Measurements from ENCODE around the gene ADARB1. TPM values are rescaled to one million over a fixed set of nuclear protein-coding genes. Genes with fewer than 3 reads are reported as not detected.
A peak's percentile ranks its signal among the peaks of the same experiment; 100 is the strongest.

ADARB1 gene
- total and polyA plus RNA-seq, 12 donors = 7.2 to 21.6 (median 16.1) TPM

DNA sequence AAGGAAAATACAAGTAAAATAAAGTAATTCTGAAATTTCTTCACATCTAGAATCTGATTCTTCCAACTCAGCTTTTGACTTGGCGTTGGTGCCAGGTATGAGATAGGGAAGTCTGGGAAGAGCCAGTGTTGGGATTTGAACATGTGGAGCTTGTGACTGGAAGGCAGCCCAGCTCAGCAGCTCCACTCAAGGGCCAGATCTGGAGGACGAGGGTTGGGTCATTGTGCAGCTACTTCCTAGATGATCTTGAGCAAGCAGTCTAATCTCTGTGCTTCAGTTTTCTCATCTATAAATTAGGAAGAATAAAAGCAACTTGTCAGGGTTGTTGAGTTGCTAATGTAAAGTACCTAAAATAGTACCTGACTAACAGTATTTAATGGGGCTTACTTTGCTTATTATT lies 5.0 kb downstream of the ADARB1 start:
- H3K27me3 ChIP-seq = no peaks in the 10 kb centered on the region
- H3K4me3 ChIP-seq = no peak overlapping the region
- no peak for TF ChIP-seq POLR2A (IDR thresholded peaks at IDR 0.05)
- TF ChIP-seq, protein P1, sequence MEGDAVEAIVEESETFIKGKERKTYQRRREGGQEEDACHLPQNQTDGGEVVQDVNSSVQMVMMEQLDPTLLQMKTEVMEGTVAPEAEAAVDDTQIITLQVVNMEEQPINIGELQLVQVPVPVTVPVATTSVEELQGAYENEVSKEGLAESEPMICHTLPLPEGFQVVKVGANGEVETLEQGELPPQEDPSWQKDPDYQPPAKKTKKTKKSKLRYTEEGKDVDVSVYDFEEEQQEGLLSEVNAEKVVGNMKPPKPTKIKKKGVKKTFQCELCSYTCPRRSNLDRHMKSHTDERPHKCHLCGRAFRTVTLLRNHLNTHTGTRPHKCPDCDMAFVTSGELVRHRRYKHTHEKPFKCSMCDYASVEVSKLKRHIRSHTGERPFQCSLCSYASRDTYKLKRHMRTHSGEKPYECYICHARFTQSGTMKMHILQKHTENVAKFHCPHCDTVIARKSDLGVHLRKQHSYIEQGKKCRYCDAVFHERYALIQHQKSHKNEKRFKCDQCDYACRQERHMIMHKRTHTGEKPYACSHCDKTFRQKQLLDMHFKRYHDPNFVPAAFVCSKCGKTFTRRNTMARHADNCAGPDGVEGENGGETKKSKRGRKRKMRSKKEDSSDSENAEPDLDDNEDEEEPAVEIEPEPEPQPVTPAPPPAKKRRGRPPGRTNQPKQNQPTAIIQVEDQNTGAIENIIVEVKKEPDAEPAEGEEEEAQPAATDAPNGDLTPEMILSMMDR (IDR thresholded peaks at IDR 0.05) = no peak
- H3K4me1 ChIP-seq (replicated peaks in 1 of 2) = peaks cover 0 to 9% of the 10 kb centered on the region in 2 donors
- H3K9me3 ChIP-seq (replicated peaks in 1 of 3) = no peaks in the 10 kb centered on the region
- no peak for DNase-seq
- no peak overlapping the region for H3K27ac ChIP-seq
- no peaks in the 10 kb centered on the region for H3K36me3 ChIP-seq (replicated peaks in 1 of 2)
- intact Hi-C loops (cut with DNase I) = loop anchor here in 1 of 2 donors (10.0 kb wide), 1 partner anchor 65 kb away; no protein-coding TSS in a partner anchor
- 62 to 76% (median 66%) methylated on average over 2 of the region's 2 CpGs for WGBS, 4 donors

DNA sequence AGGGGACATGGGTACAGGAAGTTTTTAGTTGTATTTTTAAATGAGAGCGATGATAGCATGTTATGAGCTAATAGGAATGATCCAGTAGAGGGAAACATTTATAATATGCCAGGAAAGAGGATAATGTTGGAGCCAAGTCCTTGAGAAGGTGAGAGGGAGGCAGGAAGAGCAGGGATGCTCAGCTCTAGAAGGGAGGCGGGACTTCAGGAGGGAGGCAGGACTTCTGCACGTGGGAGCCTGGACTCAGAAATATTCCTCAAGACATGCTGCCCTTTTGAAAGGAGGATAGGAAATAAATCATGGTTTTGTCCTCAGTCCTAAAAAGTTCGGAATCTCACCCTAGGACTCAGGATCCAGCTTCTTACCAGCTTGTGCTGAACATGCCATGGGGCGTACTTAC lies 5.9 kb downstream of the ADARB1 start:
- no peak for TF ChIP-seq POLR2A (IDR thresholded peaks at IDR 0.05)
- TF ChIP-seq, protein P1 (IDR thresholded peaks at IDR 0.05) = no peak
- DNase-seq = peak in 1 of 7 donors; percentile 14
- Histone ChIP-seq H3K4me1 (replicated peaks in 1 of 2) (peaks cover 0 to 6% of the 10 kb centered on the region in 2 donors), H3K27ac (no peak overlapping the region), H3K4me3 (no peak overlapping the region), H3K27me3 (no peaks in the 10 kb centered on the region), H3K36me3 (replicated peaks in 1 of 2) (no peaks in the 10 kb centered on the region), H3K9me3 (replicated peaks in 1 of 3) (no peaks in the 10 kb centered on the region)
- intact Hi-C loops (cut with DNase I) = no loop called here
- 66 to 76% (median 71%) methylated on average over 5 of the region's 5 CpGs for WGBS, 4 donors

DNA sequence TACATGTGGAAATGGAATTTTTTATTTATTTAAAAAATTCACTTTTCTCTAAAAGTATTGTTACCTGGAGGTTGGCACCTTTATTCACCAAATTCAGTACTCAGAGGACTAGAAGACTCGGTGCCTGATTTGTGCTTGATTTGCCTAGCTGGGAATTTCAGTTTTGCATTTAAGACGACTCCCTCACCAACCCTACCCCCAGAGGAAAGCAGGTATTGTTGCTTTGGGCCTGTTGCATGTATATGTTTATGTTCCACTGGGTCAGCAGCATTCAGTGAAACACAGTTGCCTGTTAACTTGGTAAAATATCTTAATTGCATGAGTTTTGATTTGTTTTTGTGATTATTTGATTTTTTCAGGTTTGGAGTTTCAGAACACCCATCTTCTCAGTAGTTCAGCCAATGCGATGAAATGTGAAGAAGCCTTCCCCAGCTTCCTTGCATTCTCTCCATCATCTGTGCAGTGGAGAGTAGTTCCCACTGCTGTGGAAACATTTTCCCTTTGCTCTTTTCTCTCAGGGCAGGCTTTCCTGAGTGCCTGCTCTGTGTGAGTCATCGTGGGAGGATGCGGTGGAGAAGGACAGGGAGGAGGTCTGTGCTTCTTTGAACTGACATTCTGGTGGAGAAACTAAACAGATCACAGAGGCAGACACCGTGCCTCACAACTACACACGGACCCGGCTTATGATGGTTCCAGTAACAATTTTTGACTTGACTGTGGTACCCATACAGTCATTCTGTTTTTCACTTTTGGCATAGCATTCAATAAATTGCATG lies 6.4 kb downstream of the ADARB1 start:
- Histone ChIP-seq H3K27ac (no peak overlapping the region), H3K27me3 (no peaks in the 10 kb centered on the region), H3K4me1 (replicated peaks in 1 of 2) (peaks cover 0 to under 1% of the 10 kb centered on the region in 2 donors), H3K4me3 (no peak overlapping the region), H3K36me3 (replicated peaks in 1 of 2) (no peaks in the 10 kb centered on the region), H3K9me3 (replicated peaks in 1 of 3) (no peaks in the 10 kb centered on the region)
- DNase-seq = peak in 2 of 7 donors; percentile 21 to 44
- TF ChIP-seq, protein P1 (IDR thresholded peaks at IDR 0.05) = no peak
- 48 to 54% (median 50%) methylated on average over 8 of the region's 8 CpGs for WGBS, 4 donors
- intact Hi-C loops (cut with DNase I) = no loop called here

DNA sequence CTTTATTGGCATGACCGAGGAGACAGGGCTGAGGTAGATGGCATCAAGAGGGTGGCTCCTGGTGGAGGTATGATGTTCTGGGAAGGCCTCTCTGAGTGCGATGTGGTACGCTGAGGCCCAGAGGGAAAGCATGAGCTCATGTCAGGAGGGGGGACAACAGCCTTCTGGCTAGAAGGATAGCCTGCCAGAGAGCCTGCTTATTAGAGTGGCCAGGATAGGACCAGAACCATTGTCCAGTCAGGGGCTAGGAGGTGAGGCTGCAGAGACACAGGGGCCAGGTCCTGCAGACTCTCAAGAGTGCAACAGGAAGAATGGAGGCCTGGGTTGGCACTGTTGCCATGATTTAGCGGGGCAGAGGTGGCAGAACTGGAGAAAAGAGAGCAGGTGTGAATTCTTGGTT lies 7.3 kb downstream of the ADARB1 start:
- 91 to 99% (median 94%) methylated on average over 4 of the region's 4 CpGs for WGBS, 4 donors
- H3K36me3 ChIP-seq (replicated peaks in 1 of 2) = no peaks in the 10 kb centered on the region
- no peak for DNase-seq
- no peak overlapping the region for H3K27ac ChIP-seq
- TF ChIP-seq, protein P1 (IDR thresholded peaks at IDR 0.05) = no peak
- TF ChIP-seq POLR2A (IDR thresholded peaks at IDR 0.05) = no peak
- no peaks in the 10 kb centered on the region for H3K9me3 ChIP-seq (replicated peaks in 1 of 3)
- no peak overlapping the region for H3K4me3 ChIP-seq
- no peaks in the 10 kb centered on the region for H3K27me3 ChIP-seq
- H3K4me1 ChIP-seq (replicated peaks in 1 of 2) = peaks cover 0 to 1% of the 10 kb centered on the region in 2 donors
- intact Hi-C loops (cut with DNase I) = no loop called here
